Heart left ventricle (tissue), 13 donors: ENCODE results near the gene DRC1.

ENCODE experiments used
- CTCF ChIP-seq, 12 donors: fragments of 200-600 bp; sonication (generic) in 4 of 12; IDR thresholded peaks; one replicate each; pipeline versions ENCODE4 v1.5.0 to v1.8.0; 2018 to 2022; ENCODE audit warnings: antibody characterized with exemption in 12 of 12, mild to moderate bottlenecking in 5 of 12
- POLR2A ChIP-seq, 2 donors: fragments of 450-650 bp; IDR thresholded peaks; one replicate each; pipeline ENCODE4 v1.6.1; 2017; ENCODE audit warnings: antibody characterized with exemption in 2 of 2, mild to moderate bottlenecking in 2 of 2, moderate library complexity in 2 of 2
- donor health status: ischemic (EF 13 %, LVEDD 7.1; RV severe dilation, severe dysfunction).
- donor health status: DM: no; HTN: yes; CAD: no.
- donor health status: DM: no; HTN: no; CAD: no.
- donor health status: ischemic (EF 25% LVEDD 6.9; RV normal size, moderate dysfunction).
- donor health status: ischemic (EF 25% LVEDD 5.7; RV mildly dilated, moderate dysfunction).
- donor health status: ischemic (EF 35%, LVEDD 5.7; RV mildly dilated, moderate dysfunction).
- donor health status: nonischemic (EF 11% LVEDD 7.7; RV severe dilation, severe dysfunction).
- donor health status: DM: yes; HTN: yes; CAD: no.
- donor health status: PGD.
- donor health status: ischemic (EF 29% LVEDD 5.4; RV normal size, mild dysfunction).
- donor health status: nonischemic (EF 23%, LVEDD 6.1; RV moderate dilation, normal function).

DNA sequence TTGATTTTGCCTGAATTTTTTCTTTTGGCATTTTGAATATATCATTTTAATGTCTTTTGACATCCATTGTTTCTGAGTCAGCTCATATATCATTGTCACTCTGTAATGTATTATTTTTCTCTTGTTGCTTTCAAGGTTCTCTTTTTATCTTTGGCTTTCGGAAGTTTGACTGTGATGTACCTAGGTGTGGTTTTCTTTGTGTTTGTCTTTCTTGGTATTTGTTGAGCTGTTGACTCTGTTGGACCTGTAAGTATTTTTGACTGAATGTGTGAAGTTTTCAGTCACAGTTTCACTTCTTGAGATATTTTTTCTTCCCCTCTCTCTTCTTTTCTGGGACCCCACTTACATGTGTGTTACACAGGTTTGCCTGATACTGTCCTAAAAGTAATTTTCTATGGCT is 24.9 kb upstream of the DRC1 start:
- no peak for TF ChIP-seq CTCF (IDR thresholded peaks at IDR 0.05)
- TF ChIP-seq POLR2A (IDR thresholded peaks at IDR 0.05) = no peak
